CD4-positive, alpha-beta T cell treated with Interleukin-10 for 1 hour (primary cell): ENCODE data around the gene KLHL34.

ENCODE experiments used
- DNase-seq: peaks from one replicate; pipeline ENCODE4 v3.0.0-alpha.2; 2020

The KLHL34 gene

GRCh38 chrX:21658152-21658737 lies at the start of gene KLHL34:
TSS of gene KLHL34 (minus strand) at chrX:21658330. CDS start at chrX:21657788, 542 bp downstream.
- DNase-seq = no peak

- DNase-seq = no peak
Measured at GRCh38 chrX:21705225-21705624, 47.1 kb upstream of the KLHL34 start.

GRCh38 chrX:21702725-21703124 lies 44.6 kb upstream of the KLHL34 start:
- DNase-seq = no peak

DNA sequence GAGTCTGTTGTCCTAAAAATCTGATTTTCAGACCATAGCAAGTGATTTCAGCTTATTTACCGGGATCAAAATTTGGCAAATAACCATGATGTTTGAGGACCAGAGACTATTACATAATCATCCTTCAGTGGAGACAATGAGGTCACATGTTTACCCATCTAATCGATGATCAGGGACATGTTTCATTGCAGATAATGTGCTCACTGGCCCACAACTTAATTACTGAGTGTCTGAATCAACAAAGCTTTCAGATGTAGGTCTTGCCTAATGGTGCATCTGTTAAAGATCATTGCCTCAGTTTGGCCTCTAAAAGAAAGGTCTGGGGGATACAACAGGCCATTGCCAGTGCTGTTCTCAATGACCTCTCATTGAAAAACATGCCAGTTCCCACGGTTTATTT lies 42.8 kb upstream of the KLHL34 start:
- no peak for DNase-seq

DNA sequence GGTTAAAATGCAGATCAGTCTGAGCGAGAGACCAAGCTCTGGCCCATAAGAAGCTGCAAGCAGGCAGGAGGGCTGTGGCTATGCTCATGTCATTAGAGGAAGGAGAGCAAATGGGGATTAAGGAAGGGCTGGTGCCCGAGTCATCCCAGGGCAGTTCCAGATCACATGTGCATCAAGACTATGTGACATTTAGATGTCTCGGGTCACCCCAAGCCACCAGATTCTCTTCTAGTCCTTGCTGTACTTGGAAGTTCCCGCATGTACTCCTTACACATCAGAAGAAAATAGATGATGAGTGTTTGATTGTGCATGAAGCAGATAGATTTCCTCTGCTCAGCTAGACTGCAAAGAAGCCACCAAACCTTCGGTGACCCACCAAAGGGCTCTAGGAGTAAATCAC lies 42.1 kb upstream of the KLHL34 start:
- no peak for DNase-seq

DNA sequence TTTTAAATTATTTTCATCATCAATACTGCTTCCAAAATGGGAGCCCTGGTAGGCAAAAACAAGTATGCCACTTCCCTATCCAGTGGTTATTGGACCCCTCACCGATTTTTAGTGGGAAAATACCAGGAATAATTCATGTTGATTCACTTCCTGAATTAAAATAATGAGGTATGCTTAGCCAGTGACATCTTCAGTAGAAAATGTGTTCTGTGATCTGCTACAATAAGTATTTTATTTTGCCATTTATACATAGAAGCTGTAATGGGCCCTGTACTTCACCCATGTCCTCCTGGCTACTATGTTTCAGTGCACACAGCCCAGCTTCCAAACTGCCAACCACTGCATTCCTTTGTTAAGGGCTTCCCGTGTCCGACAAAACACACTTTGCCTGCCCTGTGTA lies 41.0 kb upstream of the KLHL34 start:
- DNase-seq = no peak

DNA sequence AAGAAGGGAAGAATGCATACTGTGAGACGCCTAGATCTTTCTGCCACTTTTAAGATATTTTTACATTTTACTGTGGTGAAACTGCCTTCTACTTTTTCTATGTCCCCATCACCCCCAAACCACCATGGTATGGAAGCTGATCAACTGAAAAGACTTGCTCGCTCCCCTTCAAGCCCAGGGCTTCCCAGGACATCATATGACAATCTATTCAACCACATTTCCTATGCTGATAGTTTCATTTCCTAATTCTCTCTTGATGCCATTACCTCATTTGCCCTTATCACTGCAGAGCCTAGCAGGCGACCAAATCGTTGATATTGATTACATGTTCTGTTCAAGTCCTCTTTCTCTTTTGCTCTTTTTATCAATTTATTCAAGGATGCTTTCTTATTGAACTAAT lies 40.1 kb upstream of the KLHL34 start:
- DNase-seq = no peak

GRCh38 chrX:21691512-21692018 lies 33.4 kb upstream of the KLHL34 start:
- DNase-seq = no peak

GRCh38 chrX:21683941-21684340 lies 25.8 kb upstream of the KLHL34 start:
- no peak for DNase-seq

- DNase-seq = no peak
Measured at GRCh38 chrX:21678048-21678612, 20.0 kb upstream of the KLHL34 start.

- DNase-seq = no peak
Measured at GRCh38 chrX:21675931-21676330, 17.8 kb upstream of the KLHL34 start.

DNA sequence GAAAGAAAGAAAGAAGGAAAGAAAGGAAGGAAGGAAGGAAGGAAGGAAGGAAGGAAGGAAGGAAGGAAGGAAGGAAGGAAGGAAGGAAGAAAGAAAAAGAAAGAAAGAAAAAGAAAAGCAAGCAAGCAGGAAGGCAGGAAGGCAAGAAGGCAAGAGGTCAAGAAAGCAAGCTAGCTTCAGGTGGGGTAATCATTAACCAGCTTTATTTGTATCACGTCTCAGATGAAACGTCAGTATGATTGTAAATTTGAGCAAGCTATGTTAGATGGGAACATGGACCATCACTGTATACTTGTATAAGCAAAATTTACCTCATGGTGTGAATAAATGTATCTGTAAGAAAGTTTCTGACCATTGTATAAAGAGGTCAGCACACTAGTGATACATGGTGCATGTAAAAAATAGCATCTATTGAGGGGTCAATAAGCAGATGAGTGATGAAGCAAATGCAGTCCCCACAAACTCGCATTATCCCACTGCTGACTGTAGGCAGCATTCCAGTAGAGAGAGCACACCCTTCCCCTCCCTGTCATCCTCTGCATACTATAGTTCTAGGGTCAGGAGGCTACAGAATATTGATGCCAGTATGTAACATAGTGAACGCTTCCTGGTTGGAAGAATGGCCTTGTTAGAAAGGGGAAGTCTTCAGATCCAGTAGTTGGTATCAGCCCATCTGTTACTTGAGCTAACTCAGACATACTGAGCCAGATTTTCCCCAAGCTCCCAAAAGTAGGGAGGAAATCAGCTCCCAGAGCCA lies 16.5 kb upstream of the KLHL34 start:
- no peak for DNase-seq

GRCh38 chrX:21666679-21667078 lies 8.5 kb upstream of the KLHL34 start:
- DNase-seq = no peak

GRCh38 chrX:21666252-21666651 lies 8.1 kb upstream of the KLHL34 start:
- DNase-seq = no peak

GRCh38 chrX:21662761-21663160 lies 4.6 kb upstream of the KLHL34 start:
- DNase-seq = no peak

DNA sequence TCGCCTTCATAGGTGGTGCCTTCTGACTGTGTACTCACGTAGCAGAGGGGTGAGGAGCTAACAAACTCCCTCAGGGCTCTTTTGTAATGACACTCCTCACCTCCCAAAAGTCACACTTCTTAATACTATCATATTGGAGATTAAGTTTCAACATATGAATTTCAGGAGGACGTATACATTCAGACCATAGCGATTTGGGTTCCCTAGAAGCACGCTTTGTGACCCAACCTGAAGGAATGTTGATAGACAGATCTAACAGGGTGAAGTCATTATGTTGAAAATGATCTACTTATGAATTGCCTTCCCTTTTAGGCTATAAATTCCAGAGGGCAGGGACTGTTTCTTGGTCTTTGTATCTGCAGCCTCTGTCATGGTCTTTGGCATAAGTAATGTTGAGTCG lies 3.2 kb upstream of the KLHL34 start:
- DNase-seq = no peak

DNA sequence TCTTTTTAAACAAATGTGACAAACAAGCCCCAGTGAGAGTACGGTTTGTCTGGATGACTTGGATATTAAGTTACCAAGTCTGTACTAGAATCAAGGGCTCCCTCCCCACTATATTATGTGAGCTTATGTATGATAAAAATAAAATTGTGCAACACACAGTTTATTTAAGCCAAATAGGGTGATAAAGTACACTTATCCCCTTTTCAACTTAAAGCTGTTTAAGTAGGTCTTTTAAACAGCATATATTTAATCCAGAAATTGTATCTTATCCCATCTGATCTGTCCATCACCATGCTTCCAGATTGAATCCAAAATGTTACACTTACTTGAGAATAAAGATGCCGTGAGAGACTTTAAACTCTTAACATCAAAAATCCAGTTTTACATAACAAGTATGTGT lies 2.0 kb upstream of the KLHL34 start:
- DNase-seq = no peak

DNA sequence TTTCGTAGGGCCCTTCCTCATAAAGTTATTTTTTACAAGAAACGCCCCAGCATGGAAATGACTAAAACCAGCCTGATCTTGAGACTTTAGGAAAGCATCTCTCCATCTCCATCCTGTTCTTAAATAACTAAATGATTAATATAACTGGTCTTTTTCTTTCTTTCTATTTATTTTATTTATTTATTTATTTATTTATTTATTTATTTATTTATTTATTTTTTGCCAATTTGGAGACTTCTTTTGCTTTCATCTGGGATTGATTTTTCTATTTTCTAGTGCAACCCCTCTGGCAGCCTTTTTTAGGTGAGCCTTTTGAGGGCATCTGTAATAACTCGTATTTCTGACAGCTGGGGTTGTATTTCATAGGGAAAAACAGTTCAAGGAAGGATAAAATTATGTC lies 1.2 kb upstream of the KLHL34 start:
- no peak for DNase-seq

GRCh38 chrX:21658746-21659145 lies 616 bp upstream of the KLHL34 start:
- DNase-seq = no peak

DNA sequence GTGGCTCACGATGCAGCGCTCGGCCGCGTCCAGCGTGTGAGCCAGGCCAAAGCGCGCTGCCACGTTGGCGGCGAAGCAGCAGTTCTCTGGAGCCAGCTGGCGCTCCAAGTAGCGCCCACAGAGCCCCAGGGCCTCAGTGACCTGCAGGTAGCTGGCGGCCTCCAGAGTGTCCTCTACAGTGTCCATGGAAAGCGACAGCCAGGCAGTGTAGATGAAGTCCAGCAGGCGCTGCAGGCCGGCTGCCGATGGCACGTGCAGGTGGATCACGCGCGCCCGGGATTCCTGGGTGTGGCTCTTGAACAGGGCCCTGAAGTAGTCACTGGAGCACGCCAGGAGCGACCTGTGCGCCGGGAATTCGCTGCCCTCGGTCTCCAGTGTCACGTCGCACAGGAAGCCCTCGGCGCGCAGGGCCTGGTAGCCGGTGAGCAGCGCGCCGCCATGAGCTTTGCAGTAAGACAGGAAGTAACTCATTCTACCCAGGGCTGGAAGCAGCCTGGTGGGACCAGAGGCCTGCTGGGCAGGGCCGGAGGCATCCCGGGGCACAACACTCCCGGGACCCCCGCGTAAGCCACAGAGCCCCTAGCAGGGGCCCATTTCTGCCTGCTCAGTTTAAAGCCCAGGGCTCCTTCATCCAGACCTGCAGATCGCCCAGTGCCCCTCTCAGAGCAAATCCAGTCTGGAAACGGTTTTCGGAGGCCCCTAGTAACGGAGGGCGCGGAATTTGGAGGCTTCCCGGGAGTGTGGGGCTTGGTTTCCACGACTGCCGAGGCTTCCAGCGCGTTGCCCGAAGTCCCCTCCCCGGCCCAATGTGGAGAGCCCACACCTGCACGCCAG lies 595 bp downstream of the KLHL34 start:
- peak; percentile 10 for DNase-seq

- DNase-seq = no peak
Measured at GRCh38 chrX:21656587-21657317, 1.4 kb downstream of the KLHL34 start.

GRCh38 chrX:21655901-21656586 lies 2.1 kb downstream of the KLHL34 start:
- no peak for DNase-seq
